Thyroid gland (tissue), 4 donors: ENCODE data around the gene C12orf76. TPM values are rescaled to one million over a fixed set of nuclear protein-coding genes. Genes with fewer than 3 reads are reported as not detected.
A peak's percentile ranks its signal among the peaks of the same experiment; 100 is the strongest.
"Not testable (repeated sequence)": the region's sequence is repeated elsewhere in the genome, so short reads cannot be mapped to it uniquely, and the experiment has no call there.

Experiments used
- DNase-seq, 2 donors: peaks; one replicate each; pipeline ENCODE4 v3.0.0-alpha.2; 2019
- H3K27ac ChIP-seq, 3 donors: fragments of 200-600 bp; sonication (generic); 1 replicate in 2 of 3; 2 replicates in 1 of 3; pipeline ENCODE4 v1.5.1; 2016 to 2019; ENCODE audit warnings: mild to moderate bottlenecking in 1 of 3, moderate library complexity in 1 of 3
- H3K27me3 ChIP-seq: fragments of 200-600 bp; sonication (generic); one replicate; pipeline ENCODE4 v1.5.1; 2019
- H3K36me3 ChIP-seq, 2 donors: fragments of 200-600 bp; sonication (generic); one replicate each; pipeline ENCODE4 v1.5.1; 2016 to 2019
- H3K4me1 ChIP-seq, 2 donors: fragments of 200-600 bp; sonication (generic); one replicate each; pipeline ENCODE4 v1.5.1; 2017 to 2019
- H3K4me3 ChIP-seq, 3 donors: fragments of 200-600 bp; sonication (generic); replicated peaks in 1 of 3; 1 replicate in 2 of 3; 2 replicates in 1 of 3; pipeline ENCODE4 v1.5.1; 2016; ENCODE audit warnings: mild to moderate bottlenecking in 1 of 3
- H3K9me3 ChIP-seq: fragments of 200-600 bp; sonication (generic); one replicate; pipeline ENCODE4 v1.5.1; 2017
- CTCF ChIP-seq, 6 experiments: fragments of 200-600 bp in 3 of 6; fragments of 450-650 bp in 3 of 6; sonication (generic) in 3 of 6; IDR thresholded peaks; one replicate each; pipeline ENCODE4 v1.5.1; 2016 to 2019; ENCODE audit warnings: antibody characterized with exemption in 6 of 6, mild to moderate bottlenecking in 2 of 6, inconsistent platforms in 1 of 6, moderate library complexity in 1 of 6
- POLR2A ChIP-seq, 2 donors: fragments of 450-650 bp; IDR thresholded peaks; one replicate each; pipeline ENCODE4 v1.6.1; 2017; ENCODE audit warnings: antibody characterized with exemption in 2 of 2, mild to moderate bottlenecking in 2 of 2, moderate library complexity in 1 of 2
- WGBS, 2 donors: methylation state at CpG; one replicate each; pipeline ENCODE4 v1.1.5; 2017; 5-methylcytosine and 5-hydroxymethylcytosine counted together
- intact Hi-C: fragments of 100-400 bp; cut with DNase I; formaldehyde crosslinking; loops from one replicate; pipeline ENCODE4 v1.15.1; 2023
- total RNA-seq, 4 donors: library from RNA; depleted of rRNA; stranded (reverse); fragments of >200 nt; gene quantifications; one replicate each; pipeline ENCODE4 v1.2.3, GENCODE V29; 2016

The C12orf76 gene
- total RNA-seq, 4 donors from 2014 or later: 16.1 to 41.5 (median 21.9) TPM

- no peaks in the 10 kb centered on the region for H3K9me3 ChIP-seq
- no peaks in the 10 kb centered on the region for H3K36me3 ChIP-seq
- H3K27ac ChIP-seq: no peak overlapping the region
- no peak for DNase-seq
- TF ChIP-seq CTCF (IDR thresholded peaks at IDR 0.05) (no peak), POLR2A (IDR thresholded peaks at IDR 0.05) (no peak)
- WGBS, 2 donors: 84 to 88% methylated on average over 5 of the region's 5 CpGs
- no peak overlapping the region for H3K4me3 ChIP-seq
- no peaks in the 10 kb centered on the region for H3K4me1 ChIP-seq
- intact Hi-C loops: no loop called here
- no peaks in the 10 kb centered on the region for H3K27me3 ChIP-seq
These were observed 40.6 kb upstream of the C12orf76 start for GRCh38 chr12:110088936-110089335.

GRCh38 chr12:110088216-110088615 lies 39.9 kb upstream of the C12orf76 start:
- 88 to 90% methylated on average over 6 of the region's 6 CpGs for WGBS, 2 donors
- not testable (repeated sequence) for H3K36me3 ChIP-seq

GRCh38 chr12:110084314-110085015 lies 36.1 kb upstream of the C12orf76 start:
- TF ChIP-seq POLR2A (IDR thresholded peaks at IDR 0.05) (no peak), CTCF (IDR thresholded peaks at IDR 0.05) (no peak)
- Histone ChIP-seq H3K4me1 (peaks cover 0 to 7% of the 10 kb centered on the region in 2 donors), H3K27me3 (no peaks in the 10 kb centered on the region), H3K27ac (no peak overlapping the region), H3K4me3 (no peak overlapping the region), H3K9me3 (no peaks in the 10 kb centered on the region), H3K36me3 (no peaks in the 10 kb centered on the region)
- intact Hi-C loops: no loop called here
- no peak for DNase-seq
- WGBS, 2 donors: 78 to 87% methylated on average over 4 of the region's 4 CpGs

More at GRCh38 chr12:110088216-110088615, 39.9 kb upstream of the C12orf76 start:
- DNase-seq, H3K27ac ChIP-seq, H3K9me3 ChIP-seq, H3K4me1 ChIP-seq, intact Hi-C loops, H3K4me3 ChIP-seq, H3K27me3 ChIP-seq: not testable (repeated sequence)

GRCh38 chr12:110080410-110080809 lies 32.1 kb upstream of the C12orf76 start:
- intact Hi-C loops: no loop called here
- no peak for DNase-seq
- H3K4me3 ChIP-seq: no peak overlapping the region
- no peaks in the 10 kb centered on the region for H3K9me3 ChIP-seq
- no peaks in the 10 kb centered on the region for H3K27me3 ChIP-seq
- no peak overlapping the region for H3K27ac ChIP-seq
- TF ChIP-seq POLR2A (IDR thresholded peaks at IDR 0.05) (no peak), CTCF (IDR thresholded peaks at IDR 0.05) (no peak)
- 77 to 78% methylated on average over 7 of the region's 7 CpGs for WGBS, 2 donors
- no peaks in the 10 kb centered on the region for H3K36me3 ChIP-seq
- H3K4me1 ChIP-seq: peaks cover 0 to 8% of the 10 kb centered on the region in 2 donors

GRCh38 chr12:110079477-110080400 lies 31.4 kb upstream of the C12orf76 start:
- intact Hi-C loops: no loop called here
- WGBS, 2 donors: 73 to 76% methylated on average over 24 of the region's 24 CpGs
- H3K36me3 ChIP-seq: no peaks in the 10 kb centered on the region
- no peaks in the 10 kb centered on the region for H3K27me3 ChIP-seq
- H3K4me3 ChIP-seq: no peak overlapping the region
- H3K27ac ChIP-seq: peak overlapping the region in 1 of 3 donors; percentile 55
- DNase-seq: peak; percentile 10 to 29
- no peak for TF ChIP-seq CTCF (IDR thresholded peaks at IDR 0.05)
- TF ChIP-seq POLR2A (IDR thresholded peaks at IDR 0.05): no peak
- no peaks in the 10 kb centered on the region for H3K9me3 ChIP-seq
- peaks cover 0 to 8% of the 10 kb centered on the region in 2 donors for H3K4me1 ChIP-seq
